ENCODE measurements around the gene ZDHHC8. TPM values are rescaled to one million over a fixed set of nuclear protein-coding genes. Genes with fewer than 3 reads are reported as not detected.

ZDHHC8 gene, protein sequence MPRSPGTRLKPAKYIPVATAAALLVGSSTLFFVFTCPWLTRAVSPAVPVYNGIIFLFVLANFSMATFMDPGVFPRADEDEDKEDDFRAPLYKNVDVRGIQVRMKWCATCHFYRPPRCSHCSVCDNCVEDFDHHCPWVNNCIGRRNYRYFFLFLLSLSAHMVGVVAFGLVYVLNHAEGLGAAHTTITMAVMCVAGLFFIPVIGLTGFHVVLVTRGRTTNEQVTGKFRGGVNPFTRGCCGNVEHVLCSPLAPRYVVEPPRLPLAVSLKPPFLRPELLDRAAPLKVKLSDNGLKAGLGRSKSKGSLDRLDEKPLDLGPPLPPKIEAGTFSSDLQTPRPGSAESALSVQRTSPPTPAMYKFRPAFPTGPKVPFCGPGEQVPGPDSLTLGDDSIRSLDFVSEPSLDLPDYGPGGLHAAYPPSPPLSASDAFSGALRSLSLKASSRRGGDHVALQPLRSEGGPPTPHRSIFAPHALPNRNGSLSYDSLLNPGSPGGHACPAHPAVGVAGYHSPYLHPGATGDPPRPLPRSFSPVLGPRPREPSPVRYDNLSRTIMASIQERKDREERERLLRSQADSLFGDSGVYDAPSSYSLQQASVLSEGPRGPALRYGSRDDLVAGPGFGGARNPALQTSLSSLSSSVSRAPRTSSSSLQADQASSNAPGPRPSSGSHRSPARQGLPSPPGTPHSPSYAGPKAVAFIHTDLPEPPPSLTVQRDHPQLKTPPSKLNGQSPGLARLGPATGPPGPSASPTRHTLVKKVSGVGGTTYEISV
- 44.3 TPM for polyA plus RNA-seq (2013, experiment 1 of 2)
- polyA plus RNA-seq (2013, experiment 2 of 2): 42.8 TPM

DNA sequence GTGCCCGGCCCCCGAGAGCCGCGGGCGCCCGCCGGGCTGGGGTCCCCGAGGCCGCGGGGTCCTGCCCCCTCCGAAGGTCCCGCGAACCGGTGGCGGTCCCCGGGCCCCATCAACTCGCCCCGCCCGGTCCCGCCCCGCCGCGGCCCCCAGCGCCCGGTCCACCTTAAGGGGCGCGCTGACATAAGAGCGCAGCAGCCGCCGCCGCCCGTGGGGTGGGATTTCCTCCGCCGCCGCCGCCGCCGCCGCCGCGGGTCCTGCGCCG is at the start of gene ZDHHC8:
Gene ZDHHC8, plus strand, starts transcription at position 208 of the 262 bp plus-strand sequence. CDS start 144 bp downstream, outside the sequence.
- Histone ChIP-seq H3K14ac (ENCODE audit: low read length) (peak within 1 kb of the TSS; percentile 31), H3K4me3 (ENCODE audit: low read length in 2 of 2) (peak within 1 kb of the TSS; percentile 84 to 97), H3K4me1 (ENCODE audit: control insufficient read depth in 2 of 2, insufficient read depth in 1 of 2, low read depth in 1 of 2, low read length in 2 of 2) (peaks cover 8 to 14% of the 10 kb centered on the region in 2 donors), H3K36me3 (replicated peaks in 1 of 2; ENCODE audit: control insufficient read depth in 2 of 2, insufficient read depth in 2 of 2, low read length in 2 of 2) (peaks cover 13 to 19% of the 10 kb centered on the region in 2 donors), H2AFZ (ENCODE audit: low read length) (peak within 1 kb of the TSS; percentile 94), H2BK12ac (ENCODE audit: low read length) (peak within 1 kb of the TSS; percentile 68), H3K79me1 (ENCODE audit: low read depth, low read length) (peaks cover 14% of the 10 kb centered on the region), H3K9ac (ENCODE audit: low read depth, low read length, poor library complexity) (peak within 1 kb of the TSS; percentile 97), H3K9me3 (replicated peaks in 1 of 2; ENCODE audit: control insufficient read depth in 2 of 2, insufficient read depth in 1 of 2, low read depth in 1 of 2, low read length in 2 of 2) (peaks cover 0 to 4% of the 10 kb centered on the region in 2 donors), H3K27ac (replicated peaks; ENCODE audit: low read length) (peak within 1 kb of the TSS; percentile 82), H3K27me3 (ENCODE audit: control insufficient read depth in 3 of 3, insufficient read depth in 3 of 3, low read depth in 1 of 3, low read length in 3 of 3) (no peaks in the 10 kb centered on the region), H3K4me2 (ENCODE audit: insufficient read depth, low read length, poor library complexity, severe bottlenecking) (peak within 1 kb of the TSS; percentile 94), H4K8ac (ENCODE audit: low read depth, low read length) (no peak within 1 kb of the TSS), H4K91ac (ENCODE audit: low read depth, low read length, poor library complexity) (no peak within 1 kb of the TSS), H2AK5ac (ENCODE audit: low read depth, low read length) (peak within 1 kb of the TSS; percentile 91), H2BK5ac (ENCODE audit: low read length) (peak within 1 kb of the TSS; percentile 59), H3K18ac (ENCODE audit: low read length) (peak within 1 kb of the TSS; percentile 97), H2BK15ac (ENCODE audit: low read length) (peak within 1 kb of the TSS; percentile 85), H3K23ac (ENCODE audit: low read depth, low read length, poor library complexity) (peak within 1 kb of the TSS; percentile 95), H2BK120ac (ENCODE audit: low read depth, low read length) (peak within 1 kb of the TSS; percentile 93), H3K4ac (ENCODE audit: low read length) (peak within 1 kb of the TSS; percentile 40)
- no CpG with 5 or more reads among the region's 43 CpGs for whole genome bisulfite sequencing, 2 donors (ENCODE audit: extremely low coverage in 2 of 2, insufficient read length in 2 of 2, insufficient replicate concordance in 1 of 2)
- DNase-seq (ENCODE audit: low spot score): no peak

DNA sequence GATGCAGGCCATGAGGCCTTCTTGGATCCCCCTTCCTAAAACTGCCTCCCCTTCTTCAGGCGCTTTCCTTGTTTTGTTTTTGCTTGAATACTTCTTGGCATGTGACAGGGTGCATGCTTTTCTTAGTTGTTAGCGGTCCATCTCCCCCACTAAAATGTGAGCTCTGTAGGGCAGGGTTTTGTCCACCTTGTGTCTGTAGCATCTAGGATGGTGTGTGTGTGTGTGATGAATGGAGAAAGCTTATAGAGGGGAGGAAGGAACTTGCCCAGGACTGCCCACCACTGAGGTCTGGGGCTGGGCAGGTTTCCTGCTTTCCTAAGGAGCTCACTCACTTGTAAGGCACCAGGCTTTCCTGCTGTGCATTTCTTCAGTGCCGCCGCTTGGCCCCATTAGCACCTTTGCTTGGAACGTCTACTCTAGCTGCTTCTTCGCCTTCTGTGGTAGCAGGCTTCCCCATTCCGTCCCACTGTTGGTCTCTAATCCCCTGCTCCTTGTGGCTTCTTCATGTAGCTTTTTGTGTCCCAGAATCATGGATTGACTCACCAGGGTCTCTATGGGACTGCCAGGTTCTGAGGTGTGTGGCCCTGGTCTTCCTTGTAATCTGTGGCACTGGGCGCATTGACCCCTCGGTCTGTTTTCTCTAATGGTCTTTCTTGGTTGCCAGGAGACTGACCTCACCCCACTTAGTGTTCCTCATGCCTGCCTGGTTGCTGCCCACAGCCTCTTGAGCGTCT is 48.3 kb upstream of the ZDHHC8 start:
- H2BK5ac ChIP-seq (ENCODE audit: low read length): no peak overlapping the region
- H3K14ac ChIP-seq (ENCODE audit: low read length): no peak overlapping the region
- peak overlapping the region; percentile 5 for H3K23ac ChIP-seq (ENCODE audit: low read depth, low read length, poor library complexity)
- no peak overlapping the region for H3K27ac ChIP-seq (replicated peaks; ENCODE audit: low read length)
- peaks cover 18 to 22% of the 10 kb centered on the region in 2 donors for H3K4me1 ChIP-seq (ENCODE audit: control insufficient read depth in 2 of 2, insufficient read depth in 1 of 2, low read depth in 1 of 2, low read length in 2 of 2)
- H3K9ac ChIP-seq (ENCODE audit: low read depth, low read length, poor library complexity): peak overlapping the region; percentile 26
- no peak overlapping the region for H3K18ac ChIP-seq (ENCODE audit: low read length)
- no peak overlapping the region for H3K4ac ChIP-seq (ENCODE audit: low read length)
- H3K4me3 ChIP-seq (ENCODE audit: low read length in 2 of 2): no peak overlapping the region
- H3K4me2 ChIP-seq (ENCODE audit: insufficient read depth, low read length, poor library complexity, severe bottlenecking): no peak overlapping the region
- no peak overlapping the region for H2AFZ ChIP-seq (ENCODE audit: low read length)
- no CpG with 5 or more reads among the region's 10 CpGs for WGBS, 2 donors (ENCODE audit: extremely low coverage in 2 of 2, insufficient read length in 2 of 2, insufficient replicate concordance in 1 of 2)
- no peaks in the 10 kb centered on the region for H3K27me3 ChIP-seq (ENCODE audit: control insufficient read depth in 3 of 3, insufficient read depth in 3 of 3, low read depth in 1 of 3, low read length in 3 of 3)
- H2BK120ac ChIP-seq (ENCODE audit: low read depth, low read length): no peak overlapping the region
- H3K9me3 ChIP-seq (replicated peaks in 1 of 2; ENCODE audit: control insufficient read depth in 2 of 2, insufficient read depth in 1 of 2, low read depth in 1 of 2, low read length in 2 of 2): no peaks in the 10 kb centered on the region
- peaks cover 33 to 71% of the 10 kb centered on the region in 2 donors for H3K36me3 ChIP-seq (replicated peaks in 1 of 2; ENCODE audit: control insufficient read depth in 2 of 2, insufficient read depth in 2 of 2, low read length in 2 of 2)
- DNase-seq (ENCODE audit: low spot score): no peak
- H2BK15ac ChIP-seq (ENCODE audit: low read length): no peak overlapping the region
- peaks cover 33% of the 10 kb centered on the region for H3K79me1 ChIP-seq (ENCODE audit: low read depth, low read length)
- no peak overlapping the region for H2BK12ac ChIP-seq (ENCODE audit: low read length)
- H4K8ac ChIP-seq (ENCODE audit: low read depth, low read length): no peak overlapping the region
- no peak overlapping the region for H2AK5ac ChIP-seq (ENCODE audit: low read depth, low read length)
- H4K91ac ChIP-seq (ENCODE audit: low read depth, low read length, poor library complexity): no peak overlapping the region

DNA sequence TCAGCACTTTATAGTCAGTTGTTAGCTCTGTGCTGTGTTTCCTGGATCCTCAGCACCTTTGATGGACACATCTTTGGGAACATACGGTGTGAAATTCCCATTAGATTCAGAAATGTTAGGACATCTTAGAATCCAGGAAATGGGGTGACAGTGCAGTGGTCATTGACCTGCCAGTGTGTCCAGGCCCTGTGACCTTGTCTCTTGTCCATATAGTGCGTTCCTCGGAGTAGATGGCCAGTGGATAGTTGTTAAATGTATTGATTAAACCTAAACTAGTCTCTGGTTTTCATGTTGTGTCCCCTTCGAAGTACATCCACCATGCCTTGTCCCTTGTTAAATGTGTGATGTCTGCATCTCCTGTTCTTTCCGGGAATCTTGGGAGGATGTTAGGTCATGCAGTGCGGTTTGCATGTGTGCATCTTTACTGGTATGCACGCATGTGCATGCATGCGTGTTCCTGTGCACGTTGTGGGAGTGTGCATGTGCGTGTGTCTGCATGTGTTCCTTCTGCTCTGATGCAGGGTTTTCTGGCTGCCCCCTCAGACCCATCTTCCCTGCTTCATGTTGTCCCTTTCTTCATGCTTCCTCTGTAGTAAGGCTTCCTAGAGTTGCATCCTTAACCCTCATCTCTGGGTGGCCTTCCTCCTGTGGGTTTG is 47.6 kb upstream of the ZDHHC8 start:
- no peak overlapping the region for H3K4me2 ChIP-seq (ENCODE audit: insufficient read depth, low read length, poor library complexity, severe bottlenecking)
- peak overlapping the region; percentile 16 for H3K27ac ChIP-seq (replicated peaks; ENCODE audit: low read length)
- H2AK5ac ChIP-seq (ENCODE audit: low read depth, low read length): no peak overlapping the region
- no peak overlapping the region for H3K4me3 ChIP-seq (ENCODE audit: low read length in 2 of 2)
- H4K8ac ChIP-seq (ENCODE audit: low read depth, low read length): no peak overlapping the region
- DNase-seq (ENCODE audit: low spot score): no peak
- H2BK5ac ChIP-seq (ENCODE audit: low read length): no peak overlapping the region
- H3K18ac ChIP-seq (ENCODE audit: low read length): no peak overlapping the region
- H3K27me3 ChIP-seq (ENCODE audit: control insufficient read depth in 3 of 3, insufficient read depth in 3 of 3, low read depth in 1 of 3, low read length in 3 of 3): no peaks in the 10 kb centered on the region
- no peak overlapping the region for H2BK15ac ChIP-seq (ENCODE audit: low read length)
- H4K91ac ChIP-seq (ENCODE audit: low read depth, low read length, poor library complexity): no peak overlapping the region
- peaks cover 18 to 22% of the 10 kb centered on the region in 2 donors for H3K4me1 ChIP-seq (ENCODE audit: control insufficient read depth in 2 of 2, insufficient read depth in 1 of 2, low read depth in 1 of 2, low read length in 2 of 2)
- no CpG with 5 or more reads among the region's 10 CpGs for WGBS, 2 donors (ENCODE audit: extremely low coverage in 2 of 2, insufficient read length in 2 of 2, insufficient replicate concordance in 1 of 2)
- H3K9ac ChIP-seq (ENCODE audit: low read depth, low read length, poor library complexity): no peak overlapping the region
- peaks cover 37 to 78% of the 10 kb centered on the region in 2 donors for H3K36me3 ChIP-seq (replicated peaks in 1 of 2; ENCODE audit: control insufficient read depth in 2 of 2, insufficient read depth in 2 of 2, low read length in 2 of 2)
- H3K79me1 ChIP-seq (ENCODE audit: low read depth, low read length): peaks cover 35% of the 10 kb centered on the region
- H3K9me3 ChIP-seq (replicated peaks in 1 of 2; ENCODE audit: control insufficient read depth in 2 of 2, insufficient read depth in 1 of 2, low read depth in 1 of 2, low read length in 2 of 2): no peaks in the 10 kb centered on the region
- H2AFZ ChIP-seq (ENCODE audit: low read length): no peak overlapping the region
- H3K23ac ChIP-seq (ENCODE audit: low read depth, low read length, poor library complexity): no peak overlapping the region
- H2BK120ac ChIP-seq (ENCODE audit: low read depth, low read length): no peak overlapping the region
- no peak overlapping the region for H3K14ac ChIP-seq (ENCODE audit: low read length)
- no peak overlapping the region for H2BK12ac ChIP-seq (ENCODE audit: low read length)
- no peak overlapping the region for H3K4ac ChIP-seq (ENCODE audit: low read length)
